GM23338 (cell line): ENCODE results near the gene APOL1. TPM values are rescaled to one million over a fixed set of nuclear protein-coding genes. Genes with fewer than 3 reads are reported as not detected.
"Not testable (repeated sequence)": the region's sequence is repeated elsewhere in the genome, so short reads cannot be mapped to it uniquely, and the experiment has no call there.

ENCODE experiments used
- ATAC-seq: fragments of 200-7000 bp; cut with Tn5 transposase; 3 replicates; pipeline ENCODE4 v1.9.1; 2020
- DNase-seq: peaks from one replicate; pipeline ENCODE4 v3.0.0-alpha.2; 2015; ENCODE audit warnings: low spot score
- H2AFZ ChIP-seq: fragments of 200-600 bp; sonication (generic); 2 replicates; pipeline ENCODE4 v1.8.0; 2016; ENCODE audit warnings: antibody characterized with exemption, mild to moderate bottlenecking, moderate library complexity
- H3F3A ChIP-seq: fragments of 200-600 bp; sonication (generic); replicated peaks from 2 replicates; pipeline ENCODE4 v1.8.0; 2017; ENCODE audit warnings: antibody characterized with exemption, mixed run types, low read depth
- H3K27ac ChIP-seq: fragments of 200-600 bp; sonication (generic); 2 replicates; pipeline ENCODE4 v1.6.1; 2016; ENCODE audit warnings: low read depth
- H3K27me3 ChIP-seq: fragments of 200-600 bp; sonication (generic); 2 replicates; pipeline ENCODE4 v1.8.0; 2016; ENCODE audit warnings: mild to moderate bottlenecking, mixed run types, moderate library complexity; ENCODE audit not compliant: insufficient read depth
- H3K36me3 ChIP-seq: fragments of 200-600 bp; sonication (generic); 2 replicates; pipeline ENCODE4 v1.8.0; 2016; ENCODE audit warnings: mild to moderate bottlenecking; ENCODE audit not compliant: insufficient read depth
- H3K4me1 ChIP-seq: fragments of 200-600 bp; sonication (generic); 2 replicates; pipeline ENCODE4 v1.8.0; 2016; ENCODE audit warnings: mild to moderate bottlenecking, moderate library complexity; ENCODE audit not compliant: insufficient read depth
- H3K4me2 ChIP-seq: fragments of 200-600 bp; sonication (generic); 2 replicates; pipeline ENCODE4 v1.7.1; 2017; ENCODE audit warnings: mixed run types
- H3K4me3 ChIP-seq: fragments of 200-600 bp; sonication (generic); 2 replicates; pipeline ENCODE4 v1.6.1; 2016; ENCODE audit warnings: mixed run types
- H3K79me2 ChIP-seq: fragments of 200-600 bp; sonication (generic); replicated peaks from 2 replicates; pipeline ENCODE4 v1.8.0; 2017; ENCODE audit warnings: mild to moderate bottlenecking; ENCODE audit not compliant: insufficient read depth
- H3K9me2 ChIP-seq: fragments of 200-600 bp; sonication (generic); 2 replicates; pipeline ENCODE4 v1.8.0; 2017; ENCODE audit not compliant: insufficient read depth
- H4K20me1 ChIP-seq: fragments of 200-600 bp; sonication (generic); replicated peaks from 2 replicates; pipeline ENCODE4 v1.8.0; 2017; ENCODE audit warnings: mild to moderate bottlenecking; ENCODE audit not compliant: insufficient read depth
- H3K27ac Mint-ChIP-seq: 2 replicates; pipeline ENCODE4 v1.8.0; 2020; ENCODE audit warnings: inconsistent platforms, mild to moderate bottlenecking, moderate library complexity, mixed read lengths
- H3K27me3 Mint-ChIP-seq: 3 replicates; pipeline ENCODE4 v1.8.0; 2022; ENCODE audit warnings: low read depth, mild to moderate bottlenecking, moderate library complexity, mixed read lengths, inconsistent platforms; ENCODE audit not compliant: insufficient read depth, poor library complexity
- H3K36me3 Mint-ChIP-seq: 3 replicates; pipeline ENCODE4 v1.8.0; 2021; ENCODE audit warnings: low read depth, mild to moderate bottlenecking, inconsistent platforms, moderate library complexity, mixed read lengths
- H3K4me1 Mint-ChIP-seq: 3 replicates; pipeline ENCODE4 v1.8.0; 2020; ENCODE audit warnings: mild to moderate bottlenecking, inconsistent platforms, mixed read lengths
- H3K4me3 Mint-ChIP-seq: 3 replicates; pipeline ENCODE4 v1.8.0; 2021; ENCODE audit warnings: moderate library complexity, mild to moderate bottlenecking, inconsistent platforms, mixed read lengths
- H3K9me3 Mint-ChIP-seq: 3 replicates; pipeline ENCODE4 v1.8.0; 2020; ENCODE audit warnings: moderate library complexity, mild to moderate bottlenecking, inconsistent platforms, mixed read lengths
- CREB1 ChIP-seq: fragments of 250-450 bp; sonication (Bioruptor Pico); IDR thresholded peaks from 2 replicates; pipeline ENCODE4 v1.5.0; 2020; ENCODE audit warnings: low read depth, mild to moderate bottlenecking, moderate library complexity
- CTCF ChIP-seq, 2 experiments: fragments of 200-600 bp in 1 of 2; sonication (generic) in 1 of 2; conservative IDR thresholded peaks; 2 replicates each; pipeline versions ENCODE4 v1.5.1 to v1.6.1; 2016 to 2017; ENCODE audit warnings: antibody characterized with exemption in 2 of 2, low read depth in 2 of 2, mild to moderate bottlenecking in 2 of 2, moderate library complexity in 1 of 2
- EZH2 ChIP-seq: fragments of 200-600 bp; sonication (generic); IDR thresholded peaks from one replicate; pipeline ENCODE4 v1.8.0; 2017; ENCODE audit warnings: antibody characterized with exemption, mild to moderate bottlenecking, low read depth; ENCODE audit not compliant: unreplicated experiment
- EZH2phosphoT487 ChIP-seq: fragments of 200-600 bp; sonication (generic); IDR thresholded peaks from one replicate; pipeline ENCODE4 v1.8.1; 2018; ENCODE audit warnings: antibody characterized with exemption; ENCODE audit not compliant: unreplicated experiment
- JUNB ChIP-seq: IDR thresholded peaks from one replicate; pipeline ENCODE4 v1.6.1; 2016; ENCODE audit warnings: antibody characterized with exemption; ENCODE audit not compliant: unreplicated experiment
- NANOG ChIP-seq: IDR thresholded peaks from 2 replicates; pipeline ENCODE4 v1.6.1; 2016; ENCODE audit warnings: antibody characterized with exemption, borderline replicate concordance
- POLR2AphosphoS5 ChIP-seq: IDR thresholded peaks from 2 replicates; pipeline ENCODE4 v1.6.1; 2016; ENCODE audit warnings: antibody characterized with exemption, low read depth
- REST ChIP-seq: IDR thresholded peaks from one replicate; pipeline ENCODE4 v1.6.1; 2018; ENCODE audit warnings: antibody characterized with exemption; ENCODE audit not compliant: unreplicated experiment
- STAT1 ChIP-seq: IDR thresholded peaks from one replicate; pipeline ENCODE4 v1.6.1; 2016; ENCODE audit warnings: antibody characterized with exemption; ENCODE audit not compliant: unreplicated experiment
- ZNF114 ChIP-seq: fragments of 250-450 bp; sonication (Bioruptor Pico); IDR thresholded peaks from 2 replicates; pipeline ENCODE4 v1.5.0; 2020; ENCODE audit warnings: mild to moderate bottlenecking, moderate library complexity
- ZNF331 ChIP-seq: fragments of 250-450 bp; sonication (Bioruptor Pico); IDR thresholded peaks from 2 replicates; pipeline ENCODE4 v1.5.0; 2020; ENCODE audit warnings: low read depth, mild to moderate bottlenecking, moderate library complexity
- polyA plus RNA-seq: library from polyadenylated mRNA; unstranded; fragments of >200 nt; fragmentation: Nextera tagmentation; extraction: Ambion mirVana; gene quantifications from 2 replicates; pipeline ENCODE4 v1.2.1, GENCODE V29; 2016
- total RNA-seq: library from RNA; depleted of rRNA; stranded (reverse); fragments of >200 nt; shearing (Covaris generic); gene quantifications from 2 replicates; pipeline ENCODE4 v1.2.3, GENCODE V29; 2014
- TF ChIP-seq, protein P1 (sequence below): IDR thresholded peaks from 2 replicates; pipeline ENCODE4 v1.6.1; 2016; ENCODE audit warnings: antibody characterized with exemption

The APOL1 gene
- total and polyA plus RNA-seq, 2 experiments from 2014 or later, result 0.11 TPM; not detected in 1

DNA sequence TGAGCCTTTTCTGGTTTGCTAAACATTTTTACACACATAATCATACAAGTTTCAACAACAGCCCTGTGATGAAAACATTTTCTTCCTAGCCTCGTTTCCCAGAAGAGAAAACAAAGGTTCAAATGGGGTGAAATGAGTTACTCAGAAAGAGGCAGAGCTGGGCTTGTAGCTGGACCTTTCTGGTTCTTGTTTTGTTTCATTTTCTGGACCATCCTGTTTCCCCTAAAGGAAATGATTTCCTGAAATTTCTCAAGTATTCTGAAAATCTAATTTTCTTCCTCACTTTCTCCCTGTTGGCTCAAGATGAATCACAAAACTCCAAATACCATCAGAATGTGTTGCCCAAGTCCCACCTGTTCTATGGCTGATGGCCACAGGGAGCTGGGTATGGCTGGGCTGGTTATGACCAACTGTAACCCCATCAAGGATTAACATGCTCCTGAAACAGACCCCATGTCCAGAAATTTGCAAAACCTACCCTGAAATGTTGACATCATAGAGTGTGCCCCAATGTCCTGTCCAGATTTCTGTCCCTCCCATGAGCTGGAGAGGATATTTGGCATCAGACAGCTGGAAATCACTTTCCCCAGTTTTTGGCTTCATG lies 44.7 kb upstream of the APOL1 start (continued):
- TF ChIP-seq ZNF114 (CRISPR knock-in tag), result no peak
- TF ChIP-seq, protein P1, sequence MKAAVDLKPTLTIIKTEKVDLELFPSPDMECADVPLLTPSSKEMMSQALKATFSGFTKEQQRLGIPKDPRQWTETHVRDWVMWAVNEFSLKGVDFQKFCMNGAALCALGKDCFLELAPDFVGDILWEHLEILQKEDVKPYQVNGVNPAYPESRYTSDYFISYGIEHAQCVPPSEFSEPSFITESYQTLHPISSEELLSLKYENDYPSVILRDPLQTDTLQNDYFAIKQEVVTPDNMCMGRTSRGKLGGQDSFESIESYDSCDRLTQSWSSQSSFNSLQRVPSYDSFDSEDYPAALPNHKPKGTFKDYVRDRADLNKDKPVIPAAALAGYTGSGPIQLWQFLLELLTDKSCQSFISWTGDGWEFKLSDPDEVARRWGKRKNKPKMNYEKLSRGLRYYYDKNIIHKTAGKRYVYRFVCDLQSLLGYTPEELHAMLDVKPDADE, result no peak
- TF ChIP-seq CTCF (conservative IDR thresholded peaks at IDR 0.05; ENCODE audit: low read depth in 2 of 2), result no peak
- TF ChIP-seq EZH2phosphoT487, result no peak
- no peak for TF ChIP-seq ZNF331 (CRISPR knock-in tag)
- no peak for TF ChIP-seq EZH2
- no peak for TF ChIP-seq STAT1
- no peak for TF ChIP-seq REST
- no peak for TF ChIP-seq CREB1 (CRISPR knock-in tag)
- no peak for TF ChIP-seq JUNB
- TF ChIP-seq NANOG, result no peak
- TF ChIP-seq POLR2AphosphoS5, result no peak

- no peak overlapping the region for H3K27ac Mint-ChIP-seq
- no peaks in the 10 kb centered on the region for H4K20me1 ChIP-seq
- peaks cover 18% of the 10 kb centered on the region for H3K9me3 Mint-ChIP-seq
- H3K27ac ChIP-seq, result no peak overlapping the region
- peaks cover 8% of the 10 kb centered on the region for H3K4me1 Mint-ChIP-seq
- H3K36me3 Mint-ChIP-seq, result 0 out of 3 replicates have a peak, but pooled peaks cover 3% of the 10 kb centered on the region
- no peaks in the 10 kb centered on the region for H3K27me3 ChIP-seq
- H3K4me1 ChIP-seq, result no peaks in the 10 kb centered on the region
- no peaks in the 10 kb centered on the region for H3F3A ChIP-seq
- no peak overlapping the region for H3K4me2 ChIP-seq
- no peaks in the 10 kb centered on the region for H3K79me2 ChIP-seq
- ATAC-seq (no peak), DNase-seq (no peak)
- no peak overlapping the region for H3K4me3 Mint-ChIP-seq
- H3K27me3 Mint-ChIP-seq, result peaks cover 5% of the 10 kb centered on the region
- no peak overlapping the region for H2AFZ ChIP-seq
- TF ChIP-seq ZNF114 (CRISPR knock-in tag), result no peak
- TF ChIP-seq, protein P1, result no peak
- TF ChIP-seq EZH2, result no peak
- no peak for TF ChIP-seq CREB1 (CRISPR knock-in tag)
- no peak for TF ChIP-seq EZH2phosphoT487
- no peak for TF ChIP-seq CTCF (conservative IDR thresholded peaks at IDR 0.05; ENCODE audit: low read depth in 2 of 2)
- TF ChIP-seq NANOG, result no peak
- TF ChIP-seq JUNB, result no peak
- H3K9me2 ChIP-seq, result no peaks in the 10 kb centered on the region
- no peaks in the 10 kb centered on the region for H3K36me3 ChIP-seq
- no peak overlapping the region for H3K4me3 ChIP-seq
Observed at GRCh38 chr22:36208914-36209313, 44.0 kb upstream of the APOL1 start.

- H2AFZ ChIP-seq, H3K4me3 ChIP-seq, DNase-seq, H3K79me2 ChIP-seq, H3K4me2 ChIP-seq, H3K4me3 Mint-ChIP-seq, H3K36me3 ChIP-seq, H3K27me3 Mint-ChIP-seq, H3F3A ChIP-seq, H4K20me1 ChIP-seq, ATAC-seq, H3K9me2 ChIP-seq, H3K27me3 ChIP-seq, H3K4me1 ChIP-seq, H3K27ac ChIP-seq, H3K27ac Mint-ChIP-seq, H3K4me1 Mint-ChIP-seq, H3K36me3 Mint-ChIP-seq: not testable (repeated sequence)
- peaks cover 18% of the 10 kb centered on the region for H3K9me3 Mint-ChIP-seq
Observed at GRCh38 chr22:36209488-36209908, 43.4 kb upstream of the APOL1 start.
